ENCODE results near the gene RNASE13.
"Not testable (repeated sequence)": the region's sequence is repeated elsewhere in the genome, so short reads cannot be mapped to it uniquely, and the experiment has no call there.

DNA sequence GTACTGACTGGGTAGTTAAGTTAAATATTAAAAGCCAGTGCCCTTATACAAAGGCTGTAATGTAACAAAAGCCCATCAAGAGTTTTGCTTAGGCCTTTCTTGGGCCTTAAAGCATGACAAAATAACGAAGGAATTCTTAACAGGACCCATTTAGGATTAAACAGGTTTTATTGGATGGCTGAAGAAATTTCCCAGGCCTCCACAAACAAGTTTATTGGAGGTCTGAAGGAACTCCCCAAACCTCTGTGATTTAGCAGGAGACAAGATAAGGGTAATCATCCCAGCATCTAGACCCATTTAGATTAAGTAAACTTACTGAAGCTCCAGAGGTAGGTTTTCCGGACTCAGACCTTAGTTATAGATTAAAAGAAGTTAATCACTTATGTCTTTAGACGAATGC is 24.9 kb downstream of the RNASE13 start:
- TF ChIP-seq, protein P1, sequence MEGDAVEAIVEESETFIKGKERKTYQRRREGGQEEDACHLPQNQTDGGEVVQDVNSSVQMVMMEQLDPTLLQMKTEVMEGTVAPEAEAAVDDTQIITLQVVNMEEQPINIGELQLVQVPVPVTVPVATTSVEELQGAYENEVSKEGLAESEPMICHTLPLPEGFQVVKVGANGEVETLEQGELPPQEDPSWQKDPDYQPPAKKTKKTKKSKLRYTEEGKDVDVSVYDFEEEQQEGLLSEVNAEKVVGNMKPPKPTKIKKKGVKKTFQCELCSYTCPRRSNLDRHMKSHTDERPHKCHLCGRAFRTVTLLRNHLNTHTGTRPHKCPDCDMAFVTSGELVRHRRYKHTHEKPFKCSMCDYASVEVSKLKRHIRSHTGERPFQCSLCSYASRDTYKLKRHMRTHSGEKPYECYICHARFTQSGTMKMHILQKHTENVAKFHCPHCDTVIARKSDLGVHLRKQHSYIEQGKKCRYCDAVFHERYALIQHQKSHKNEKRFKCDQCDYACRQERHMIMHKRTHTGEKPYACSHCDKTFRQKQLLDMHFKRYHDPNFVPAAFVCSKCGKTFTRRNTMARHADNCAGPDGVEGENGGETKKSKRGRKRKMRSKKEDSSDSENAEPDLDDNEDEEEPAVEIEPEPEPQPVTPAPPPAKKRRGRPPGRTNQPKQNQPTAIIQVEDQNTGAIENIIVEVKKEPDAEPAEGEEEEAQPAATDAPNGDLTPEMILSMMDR (IDR thresholded peaks at IDR 0.05), result not testable (repeated sequence)
- TF ChIP-seq POLR2A (IDR thresholded peaks at IDR 0.05), result not testable (repeated sequence)
